DND-41 (cell line): ENCODE measurements around the gene MELK.

Experiments
- ATAC-seq: fragments of 200-7000 bp; cut with Tn5 transposase; 3 replicates; pipeline ENCODE4 v1.9.1; 2021; ENCODE audit warnings: low read depth; ENCODE audit not compliant: insufficient read depth
- DNase-seq: peaks from one replicate; pipeline ENCODE4 v3.0.0-alpha.2; 2020
- H2AFZ ChIP-seq: 2 replicates; pipeline ENCODE4 v1.6.0; 2012; ENCODE audit warnings: low read depth, low read length
- H3K27ac ChIP-seq: 2 replicates; pipeline ENCODE4 v1.5.1; 2012; ENCODE audit warnings: low read length, inconsistent platforms
- H3K27me3 ChIP-seq: fragments of 200-600 bp; sonication (generic); 2 replicates; pipeline ENCODE4 v1.6.0; 2012; ENCODE audit warnings: low read length, mild to moderate bottlenecking, inconsistent platforms; ENCODE audit not compliant: insufficient read depth, poor library complexity
- H3K36me3 ChIP-seq: 2 replicates; pipeline ENCODE4 v1.5.1; 2012; ENCODE audit warnings: low read length, inconsistent platforms; ENCODE audit not compliant: insufficient read depth
- H3K4me1 ChIP-seq: 2 replicates; pipeline ENCODE4 v1.5.1; 2012; ENCODE audit warnings: mild to moderate bottlenecking, low read length; ENCODE audit not compliant: insufficient read depth
- H3K4me2 ChIP-seq: 2 replicates; pipeline ENCODE4 v1.6.0; 2012; ENCODE audit warnings: mild to moderate bottlenecking, moderate library complexity, low read length, inconsistent platforms; ENCODE audit not compliant: insufficient read depth
- H3K4me3 ChIP-seq, 2 experiments: fragments of 200-600 bp in 1 of 2; shearing (Covaris generic) in 1 of 2; 2 replicates each; pipeline ENCODE4 v1.5.1; 2012 to 2016; ENCODE audit warnings: inconsistent platforms in 2 of 2, low read length in 2 of 2, mild to moderate bottlenecking in 2 of 2, low read depth in 1 of 2, moderate library complexity in 1 of 2
- H3K79me2 ChIP-seq: 2 replicates; pipeline ENCODE4 v1.6.0; 2012; ENCODE audit warnings: low read length, inconsistent platforms; ENCODE audit not compliant: insufficient read depth
- H3K9ac ChIP-seq: 2 replicates; pipeline ENCODE4 v1.6.0; 2012; ENCODE audit warnings: low read depth, mild to moderate bottlenecking, inconsistent platforms, low read length, moderate library complexity
- H3K9me3 ChIP-seq: 2 replicates; pipeline ENCODE4 v1.5.1; 2012; ENCODE audit warnings: low read length, moderate library complexity, mild to moderate bottlenecking, inconsistent platforms; ENCODE audit not compliant: insufficient read depth, severe bottlenecking
- H4K20me1 ChIP-seq: 2 replicates; pipeline ENCODE4 v1.6.0; 2012; ENCODE audit warnings: low read length; ENCODE audit not compliant: insufficient read depth
- CTCF ChIP-seq: IDR thresholded peaks from 2 replicates; pipeline ENCODE4 v1.5.1; 2012; ENCODE audit warnings: borderline replicate concordance, low read length, moderate library complexity, mild to moderate bottlenecking; ENCODE audit not compliant: poor library complexity, severe bottlenecking; ENCODE audit errors: extremely low read depth
- EZH2 ChIP-seq: IDR thresholded peaks from 3 replicates; pipeline ENCODE4 v1.6.1; 2012; ENCODE audit warnings: borderline replicate concordance, low read depth, mild to moderate bottlenecking, moderate library complexity, low read length, inconsistent platforms; ENCODE audit not compliant: severe bottlenecking

MELK gene

GRCh38 chr9:36590231-36590630, 17.5 kb downstream of the MELK start:
- peaks cover 84% of the 10 kb centered on the region for H3K79me2 ChIP-seq
- H3K4me2 ChIP-seq = no peak overlapping the region
- no peak overlapping the region for H3K9ac ChIP-seq
- H4K20me1 ChIP-seq = peaks cover 11% of the 10 kb centered on the region; the same call in 1 of the 2 replicates
- ATAC-seq (no peak), DNase-seq (no peak)
- no peak overlapping the region for H2AFZ ChIP-seq
- H3K9me3 ChIP-seq = no peaks in the 10 kb centered on the region
- H3K27me3 ChIP-seq = no peaks in the 10 kb centered on the region
- TF ChIP-seq CTCF (no peak), EZH2 (no peak)
- no peak overlapping the region for H3K4me3 ChIP-seq
- H3K4me1 ChIP-seq = no peaks in the 10 kb centered on the region
- H3K27ac ChIP-seq = no peak overlapping the region
- H3K36me3 ChIP-seq = peaks cover 86% of the 10 kb centered on the region

- Histone ChIP-seq H3K27me3 (no peaks in the 10 kb centered on the region), H3K4me3 (no peak overlapping the region), H3K4me2 (no peak overlapping the region), H3K9ac (no peak overlapping the region), H3K9me3 (no peaks in the 10 kb centered on the region), H3K4me1 (no peaks in the 10 kb centered on the region), H3K27ac (no peak overlapping the region), H4K20me1 (peaks cover 10% of the 10 kb centered on the region; the same call in 1 of the 2 replicates), H3K36me3 (peaks cover 92% of the 10 kb centered on the region), H3K79me2 (peaks cover 80% of the 10 kb centered on the region), H2AFZ (no peak overlapping the region)
- TF ChIP-seq EZH2 (no peak), CTCF (no peak)
- DNase-seq (no peak), ATAC-seq (no peak)
Observed at GRCh38 chr9:36592801-36593583, 20.3 kb downstream of the MELK start.

- H3K9me3 ChIP-seq = no peaks in the 10 kb centered on the region
- H3K4me2 ChIP-seq = no peak overlapping the region
- no peak overlapping the region for H3K27ac ChIP-seq
- TF ChIP-seq EZH2 (no peak), CTCF (no peak)
- H3K79me2 ChIP-seq = peaks cover 78% of the 10 kb centered on the region
- no peaks in the 10 kb centered on the region for H3K27me3 ChIP-seq
- H3K4me3 ChIP-seq = no peak overlapping the region
- no peak overlapping the region for H2AFZ ChIP-seq
- H4K20me1 ChIP-seq = peaks cover 6% of the 10 kb centered on the region; the same call in 1 of the 2 replicates
- H3K36me3 ChIP-seq = peaks cover 91% of the 10 kb centered on the region
- H3K4me1 ChIP-seq = no peaks in the 10 kb centered on the region
- no peak overlapping the region for H3K9ac ChIP-seq
- ATAC-seq (no peak), DNase-seq (no peak)
Observed at GRCh38 chr9:36594213-36594612, 21.5 kb downstream of the MELK start.
